HEK293 (cell line): ENCODE results near the gene TTC9B.
A peak's percentile ranks its signal among the peaks of the same experiment; 100 is the strongest.

Source experiments
- ATF2 ChIP-seq: fragments of 450-650 bp; formaldehyde crosslinking; IDR thresholded peaks from 2 replicates; pipeline ENCODE4 v1.5.1; 2016; ENCODE audit warnings: missing biosample characterization, missing genetic modification characterization, low read depth
- HOXA7 ChIP-seq: sonication (generic); formaldehyde crosslinking; IDR thresholded peaks from 2 replicates; pipeline ENCODE4 v1.8.1; 2022; ENCODE audit warnings: missing genetic modification reagents, borderline replicate concordance
- KLF10 ChIP-seq: fragments of 450-650 bp; IDR thresholded peaks from 2 replicates; pipeline ENCODE4 v1.5.1; 2018; ENCODE audit warnings: missing biosample characterization, mild to moderate bottlenecking, missing genetic modification characterization
- PRDM2 ChIP-seq: fragments of 450-650 bp; formaldehyde crosslinking; IDR thresholded peaks from 2 replicates; pipeline ENCODE4 v1.5.1; 2016; ENCODE audit warnings: missing biosample characterization, missing genetic modification characterization, borderline replicate concordance
- PRDM6 ChIP-seq: fragments of 450-650 bp; formaldehyde crosslinking; IDR thresholded peaks from 2 replicates; pipeline ENCODE4 v1.5.1; 2017; ENCODE audit warnings: missing biosample characterization, missing genetic modification characterization
- REPIN1 ChIP-seq: fragments of 450-650 bp; formaldehyde crosslinking; IDR thresholded peaks from 2 replicates; pipeline ENCODE4 v1.5.1; 2017; ENCODE audit warnings: missing biosample characterization, missing genetic modification characterization, low read depth
- SP2 ChIP-seq: fragments of 450-650 bp; formaldehyde crosslinking; IDR thresholded peaks from 2 replicates; pipeline ENCODE4 v1.5.1; 2016; ENCODE audit warnings: missing biosample characterization, missing genetic modification characterization
- SP3 ChIP-seq: fragments of 450-650 bp; formaldehyde crosslinking; IDR thresholded peaks from 2 replicates; pipeline ENCODE4 v1.5.1; 2016; ENCODE audit warnings: missing biosample characterization, missing genetic modification characterization
- TSHZ1 ChIP-seq: fragments of 450-650 bp; formaldehyde crosslinking; IDR thresholded peaks from 2 replicates; pipeline ENCODE4 v1.5.1; 2016; ENCODE audit warnings: missing biosample characterization, missing genetic modification characterization, borderline replicate concordance
- ZBTB17 ChIP-seq: fragments of 450-650 bp; formaldehyde crosslinking; IDR thresholded peaks from 2 replicates; pipeline ENCODE4 v1.5.1; 2016; ENCODE audit warnings: missing biosample characterization, missing genetic modification characterization
- ZBTB49 ChIP-seq: fragments of 450-650 bp; formaldehyde crosslinking; IDR thresholded peaks from 2 replicates; pipeline ENCODE4 v1.5.1; 2016; ENCODE audit warnings: missing biosample characterization, missing genetic modification characterization, low read depth
- ZFP3 ChIP-seq: fragments of 450-650 bp; formaldehyde crosslinking; IDR thresholded peaks from 2 replicates; pipeline ENCODE4 v1.5.1; 2016; ENCODE audit warnings: low read depth, missing biosample characterization, missing genetic modification characterization
- ZNF174 ChIP-seq: fragments of 450-650 bp; formaldehyde crosslinking; IDR thresholded peaks from 2 replicates; pipeline ENCODE4 v1.5.0; 2017; ENCODE audit warnings: missing biosample characterization, mild to moderate bottlenecking, missing genetic modification characterization
- ZNF184 ChIP-seq: fragments of 450-650 bp; IDR thresholded peaks from 2 replicates; pipeline ENCODE4 v1.5.1; 2018; ENCODE audit warnings: missing biosample characterization, mild to moderate bottlenecking, missing genetic modification characterization
- ZNF2 ChIP-seq: fragments of 450-650 bp; formaldehyde crosslinking; IDR thresholded peaks from 2 replicates; pipeline ENCODE4 v1.5.1; 2016; ENCODE audit warnings: missing biosample characterization, missing genetic modification characterization
- ZNF404 ChIP-seq: fragments of 450-650 bp; formaldehyde crosslinking; IDR thresholded peaks from 2 replicates; pipeline ENCODE4 v1.5.1; 2017; ENCODE audit warnings: missing biosample characterization, missing genetic modification characterization
- ZNF48 ChIP-seq: fragments of 450-650 bp; formaldehyde crosslinking; IDR thresholded peaks from 2 replicates; pipeline ENCODE4 v1.5.1; 2016; ENCODE audit warnings: missing biosample characterization, missing genetic modification characterization
- ZNF600 ChIP-seq: fragments of 450-650 bp; formaldehyde crosslinking; IDR thresholded peaks from 2 replicates; pipeline ENCODE4 v1.5.1; 2016; ENCODE audit warnings: missing biosample characterization, missing genetic modification characterization
- ZNF623 ChIP-seq: fragments of 450-650 bp; formaldehyde crosslinking; IDR thresholded peaks from 2 replicates; pipeline ENCODE4 v1.5.1; 2016; ENCODE audit warnings: missing biosample characterization, missing genetic modification characterization
- ZNF626 ChIP-seq: fragments of 450-650 bp; sonication (Bioruptor Pico); formaldehyde crosslinking; IDR thresholded peaks from 2 replicates; pipeline ENCODE4 v1.5.1; 2018; ENCODE audit warnings: missing biosample characterization, missing genetic modification characterization, inconsistent platforms
- ZNF658 ChIP-seq: fragments of 450-650 bp; formaldehyde crosslinking; IDR thresholded peaks from 2 replicates; pipeline ENCODE4; 2016; ENCODE audit warnings: missing biosample characterization, missing genetic modification characterization
- ZNF76 ChIP-seq: fragments of 450-650 bp; formaldehyde crosslinking; IDR thresholded peaks from 2 replicates; pipeline ENCODE4; 2016; ENCODE audit warnings: low read depth, missing biosample characterization, missing genetic modification characterization, borderline replicate concordance
- ZNF785 ChIP-seq: fragments of 450-650 bp; formaldehyde crosslinking; IDR thresholded peaks from 2 replicates; pipeline ENCODE4 v1.5.1; 2016; ENCODE audit warnings: missing biosample characterization, missing genetic modification characterization
- ZSCAN30 ChIP-seq: fragments of 450-650 bp; IDR thresholded peaks from 2 replicates; pipeline ENCODE4 v1.5.1; 2018; ENCODE audit warnings: missing biosample characterization, mild to moderate bottlenecking, missing genetic modification characterization, moderate library complexity

The TTC9B gene

GRCh38 chr19:40191836-40192646 is 26.1 kb downstream of the TTC9B start (continued):
- TF ChIP-seq ZBTB17 (tag by site-specific recombination): peak; percentile 33
- TF ChIP-seq ZNF600: 0 out of 2 replicates have a peak, but pooled peaks have one; percentile 41
- TF ChIP-seq TSHZ1: no peak
- no peak for TF ChIP-seq ZNF184 (tag by site-specific recombination)
- no peak for TF ChIP-seq ZNF623 (tag by site-specific recombination)
- no peak for TF ChIP-seq ZNF174 (tag by site-specific recombination)
- TF ChIP-seq ZBTB49 (tag by site-specific recombination): no peak
- no peak for TF ChIP-seq REPIN1 (tag by site-specific recombination)
- TF ChIP-seq ZNF404 (tag by site-specific recombination): no peak
- peak; percentile 99 for TF ChIP-seq SP3
- TF ChIP-seq SP2 (tag by site-specific recombination): peak; percentile 81
- no peak for TF ChIP-seq PRDM6 (tag by site-specific recombination)
- TF ChIP-seq ATF2 (tag by site-specific recombination): no peak
- TF ChIP-seq KLF10 (tag by site-specific recombination): 0 out of 2 replicates have a peak, but pooled peaks have one; percentile 7
- TF ChIP-seq HOXA7 (CRISPR knock-in tag): no peak
- no peak for TF ChIP-seq ZNF658 (tag by site-specific recombination)
- no peak for TF ChIP-seq ZNF626 (tag by site-specific recombination)
- 0 out of 2 replicates have a peak, but pooled peaks have one; percentile 49 for TF ChIP-seq ZFP3 (tag by site-specific recombination)
- TF ChIP-seq ZNF2: no peak
- TF ChIP-seq ZNF76: no peak
- no peak for TF ChIP-seq ZNF48 (tag by site-specific recombination)
- TF ChIP-seq ZSCAN30 (tag by site-specific recombination): 0 out of 2 replicates have a peak, but pooled peaks have one; percentile 20
- TF ChIP-seq PRDM2 (tag by site-specific recombination): peak; percentile 15; the same call in 1 of the 2 replicates
- TF ChIP-seq ZNF785: no peak
